Stomach (tissue), 4 donors: ENCODE data around the gene ZNF785.

Source experiments
- CTCF ChIP-seq, 7 experiments: fragments of 450-650 bp in 4 of 7; fragments of 200-600 bp in 3 of 7; sonication (generic) in 3 of 7; IDR thresholded peaks; one replicate each; pipeline ENCODE4 v1.5.1; 2016 to 2019; ENCODE audit warnings: antibody characterized with exemption in 7 of 7, control low read depth in 2 of 7, mild to moderate bottlenecking in 1 of 7
- POLR2A ChIP-seq, 4 donors: fragments of 450-650 bp; IDR thresholded peaks; one replicate each; pipeline ENCODE4 v1.6.1; 2016; ENCODE audit warnings: antibody characterized with exemption in 4 of 4, control low read depth in 2 of 4, mild to moderate bottlenecking in 1 of 4, moderate library complexity in 1 of 4
- POLR2AphosphoS5 ChIP-seq, 3 donors: sonication (generic); formaldehyde crosslinking; IDR thresholded peaks; one replicate each; pipeline ENCODE4 v1.6.1; 2016; ENCODE audit warnings: antibody characterized with exemption in 3 of 3

GRCh38 chr16:30543067-30543466 lies 42.4 kb downstream of the ZNF785 start:
- no peak for TF ChIP-seq CTCF (IDR thresholded peaks at IDR 0.05)
- no peak for TF ChIP-seq POLR2AphosphoS5 (IDR thresholded peaks at IDR 0.05)
- no peak for TF ChIP-seq POLR2A (IDR thresholded peaks at IDR 0.05)
